ENCODE data around the gene FOXO3. TPM values are rescaled to one million over a fixed set of nuclear protein-coding genes. Genes with fewer than 3 reads are reported as not detected.

The FOXO3 gene
- total and polyA plus RNA-seq, 9 donors, result 33.4 to 94.8 (median 70.0) TPM

GRCh38 chr6:108727966-108728730 is 167.4 kb downstream of the FOXO3 start:
- Histone ChIP-seq H3K9me3 (no peaks in the 10 kb centered on the region), H3K4me1 (ENCODE audit: insufficient read depth) (no peaks in the 10 kb centered on the region), H3K27ac (no peak overlapping the region), H3K27me3 (no peaks in the 10 kb centered on the region), H3K4me3 (no peak overlapping the region), H3K36me3 (no peaks in the 10 kb centered on the region)
- TF ChIP-seq, protein P1, sequence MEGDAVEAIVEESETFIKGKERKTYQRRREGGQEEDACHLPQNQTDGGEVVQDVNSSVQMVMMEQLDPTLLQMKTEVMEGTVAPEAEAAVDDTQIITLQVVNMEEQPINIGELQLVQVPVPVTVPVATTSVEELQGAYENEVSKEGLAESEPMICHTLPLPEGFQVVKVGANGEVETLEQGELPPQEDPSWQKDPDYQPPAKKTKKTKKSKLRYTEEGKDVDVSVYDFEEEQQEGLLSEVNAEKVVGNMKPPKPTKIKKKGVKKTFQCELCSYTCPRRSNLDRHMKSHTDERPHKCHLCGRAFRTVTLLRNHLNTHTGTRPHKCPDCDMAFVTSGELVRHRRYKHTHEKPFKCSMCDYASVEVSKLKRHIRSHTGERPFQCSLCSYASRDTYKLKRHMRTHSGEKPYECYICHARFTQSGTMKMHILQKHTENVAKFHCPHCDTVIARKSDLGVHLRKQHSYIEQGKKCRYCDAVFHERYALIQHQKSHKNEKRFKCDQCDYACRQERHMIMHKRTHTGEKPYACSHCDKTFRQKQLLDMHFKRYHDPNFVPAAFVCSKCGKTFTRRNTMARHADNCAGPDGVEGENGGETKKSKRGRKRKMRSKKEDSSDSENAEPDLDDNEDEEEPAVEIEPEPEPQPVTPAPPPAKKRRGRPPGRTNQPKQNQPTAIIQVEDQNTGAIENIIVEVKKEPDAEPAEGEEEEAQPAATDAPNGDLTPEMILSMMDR (IDR thresholded peaks at IDR 0.05), result no peak
- TF ChIP-seq EP300 (IDR thresholded peaks at IDR 0.05) (no peak), POLR2A (IDR thresholded peaks at IDR 0.05) (no peak)
- intact Hi-C loops (cut with DNase I), result no loop called here
- WGBS, 3 donors, result 74 to 82% (median 79%) methylated on average over 13 of the region's 13 CpGs
- DNase-seq, result no peak

DNA sequence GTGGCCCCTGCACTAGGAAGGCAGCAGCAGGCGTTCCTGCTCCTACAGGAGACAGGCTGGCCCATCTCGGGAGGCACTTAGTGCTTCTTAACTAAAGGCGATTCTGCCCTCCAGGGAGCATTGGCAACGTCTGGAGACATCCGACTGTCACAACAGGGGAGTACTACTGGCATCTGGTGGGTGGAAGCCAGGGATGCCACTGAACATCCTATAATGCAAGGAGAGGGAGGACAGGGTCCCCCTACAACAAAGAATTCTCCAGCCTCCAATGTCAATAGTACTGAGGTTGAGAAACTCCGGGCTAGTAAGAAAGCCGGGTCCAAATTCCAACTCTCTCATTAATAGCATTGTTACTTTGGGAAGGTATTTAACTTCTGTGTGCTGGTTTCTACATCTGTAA is 168.1 kb downstream of the FOXO3 start:
- no peaks in the 10 kb centered on the region for H3K4me1 ChIP-seq (ENCODE audit: insufficient read depth)
- H3K4me3 ChIP-seq, result no peak overlapping the region
- no peaks in the 10 kb centered on the region for H3K9me3 ChIP-seq
- H3K27me3 ChIP-seq, result no peaks in the 10 kb centered on the region
- DNase-seq, result no peak
- WGBS, 3 donors, result 90 to 92% (median 91%) methylated on average over 7 of the region's 7 CpGs
- no peaks in the 10 kb centered on the region for H3K36me3 ChIP-seq
- TF ChIP-seq POLR2A (IDR thresholded peaks at IDR 0.05), result no peak
- TF ChIP-seq, protein P1 (IDR thresholded peaks at IDR 0.05), result no peak
- TF ChIP-seq EP300 (IDR thresholded peaks at IDR 0.05), result no peak
- no peak overlapping the region for H3K27ac ChIP-seq
- intact Hi-C loops (cut with DNase I), result no loop called here

DNA sequence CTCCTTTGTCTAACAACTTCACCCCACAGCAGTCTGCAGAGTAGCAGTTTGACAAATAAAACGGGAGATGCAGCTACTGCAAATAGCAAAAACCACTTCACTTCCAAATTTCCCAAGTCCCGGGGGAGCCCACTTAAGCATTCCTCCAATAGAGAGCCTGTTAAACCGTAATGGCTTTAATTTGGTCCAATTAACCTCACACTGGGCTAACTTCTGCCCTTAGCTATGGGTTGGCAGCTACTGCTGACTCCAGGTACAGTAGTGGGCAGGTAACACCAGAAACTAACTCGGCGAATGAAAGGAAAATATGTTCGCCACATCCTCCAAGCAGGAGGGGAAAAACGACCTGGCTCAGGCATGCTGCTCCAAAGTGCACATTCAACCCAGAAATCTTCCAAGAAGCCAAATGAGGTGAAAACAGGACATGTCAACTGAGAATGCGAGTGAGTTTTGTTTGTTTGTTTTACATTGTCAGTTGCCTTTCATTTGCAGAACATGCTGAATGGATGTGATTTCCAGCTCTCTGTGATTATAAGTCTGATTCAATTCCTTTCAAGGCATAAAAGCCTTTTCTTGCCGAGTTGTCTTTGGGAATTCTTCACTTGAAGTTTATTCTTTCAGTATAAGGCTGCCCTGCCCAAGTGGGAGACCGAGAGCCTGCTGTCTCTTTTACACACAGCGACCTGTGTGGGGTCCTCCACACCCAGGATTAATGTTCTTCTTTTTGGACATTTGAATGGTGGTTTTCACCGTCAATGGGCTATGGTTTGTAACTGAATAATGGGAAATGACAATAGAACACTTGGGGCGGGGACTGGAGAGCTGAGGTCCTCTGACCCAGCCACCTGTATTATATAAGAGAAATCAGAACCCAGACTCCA is 170.2 kb downstream of the FOXO3 start:
- Histone ChIP-seq H3K36me3 (no peaks in the 10 kb centered on the region), H3K27me3 (no peaks in the 10 kb centered on the region), H3K4me1 (ENCODE audit: insufficient read depth) (no peaks in the 10 kb centered on the region), H3K27ac (no peak overlapping the region), H3K4me3 (no peak overlapping the region), H3K9me3 (no peaks in the 10 kb centered on the region)
- no peak for DNase-seq
- intact Hi-C loops (cut with DNase I), result no loop called here
- 71 to 76% (median 75%) methylated on average over 13 of the region's 13 CpGs for WGBS, 3 donors
- no peak for TF ChIP-seq EP300 (IDR thresholded peaks at IDR 0.05)
- no peak for TF ChIP-seq POLR2A (IDR thresholded peaks at IDR 0.05)
- TF ChIP-seq, protein P1 (IDR thresholded peaks at IDR 0.05), result no peak

- no peaks in the 10 kb centered on the region for H3K4me1 ChIP-seq (ENCODE audit: insufficient read depth)
- 82 to 88% (median 87%) methylated on average over 16 of the region's 16 CpGs for whole genome bisulfite sequencing, 3 donors
- intact Hi-C loops (cut with DNase I), result no loop called here
- H3K27me3 ChIP-seq, result no peaks in the 10 kb centered on the region
- DNase-seq, result no peak
- H3K27ac ChIP-seq, result no peak overlapping the region
- no peaks in the 10 kb centered on the region for H3K36me3 ChIP-seq
- TF ChIP-seq EP300 (IDR thresholded peaks at IDR 0.05) (no peak), POLR2A (IDR thresholded peaks at IDR 0.05) (no peak)
- TF ChIP-seq, protein P1 (IDR thresholded peaks at IDR 0.05), result no peak
- no peaks in the 10 kb centered on the region for H3K9me3 ChIP-seq
- no peak overlapping the region for H3K4me3 ChIP-seq
Measured at GRCh38 chr6:108732091-108732870, 171.6 kb downstream of the FOXO3 start.
